C4-2B (cell line): ENCODE data around the gene OTOG.

Source experiments
- H3K27ac ChIP-seq: fragments of 450-650 bp; 2 replicates; pipeline ENCODE4 v1.5.1; 2017
- ZFX ChIP-seq: fragments of 450-650 bp; IDR thresholded peaks from 2 replicates; pipeline ENCODE4 v1.6.1; 2017
- TF ChIP-seq, protein P1 (sequence below): fragments of 450-650 bp; conservative IDR thresholded peaks from 2 replicates; pipeline ENCODE4 v1.5.1; 2017; ENCODE audit warnings: mild to moderate bottlenecking

The OTOG gene

DNA sequence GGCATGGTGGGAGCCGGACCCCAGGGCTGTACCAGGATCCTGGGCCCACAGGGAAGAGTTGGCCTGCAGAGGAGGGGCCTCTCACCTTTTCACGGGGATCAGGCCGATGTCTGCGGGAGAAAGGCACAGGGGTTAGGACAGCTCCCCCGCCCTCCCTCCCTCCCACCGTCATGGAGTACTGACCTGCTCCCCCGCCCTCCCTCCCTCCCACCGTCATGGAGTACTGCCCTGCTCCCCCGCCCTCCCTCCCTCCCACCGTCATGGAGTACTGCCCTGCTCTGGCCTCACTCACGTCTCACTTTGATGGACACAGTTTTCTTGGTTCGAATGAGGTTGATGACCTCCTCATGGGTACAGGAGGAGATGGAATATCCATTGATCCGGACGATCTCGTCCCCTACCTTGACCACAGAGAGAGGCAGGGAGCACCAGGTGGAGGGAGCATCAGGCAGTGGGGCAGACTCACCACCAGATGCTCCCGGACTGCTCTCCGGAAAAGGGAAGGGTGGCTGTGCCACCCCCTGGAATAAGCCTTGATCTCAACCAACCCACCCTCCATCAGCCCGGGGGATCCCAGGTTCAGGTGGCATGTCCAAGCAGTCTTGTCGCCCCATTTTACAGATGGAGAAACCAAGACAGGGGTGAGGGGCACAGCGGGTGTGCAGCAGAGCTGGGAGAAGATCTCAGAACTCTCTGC lies 20.0 kb upstream of the OTOG start:
- TF ChIP-seq, protein P1, sequence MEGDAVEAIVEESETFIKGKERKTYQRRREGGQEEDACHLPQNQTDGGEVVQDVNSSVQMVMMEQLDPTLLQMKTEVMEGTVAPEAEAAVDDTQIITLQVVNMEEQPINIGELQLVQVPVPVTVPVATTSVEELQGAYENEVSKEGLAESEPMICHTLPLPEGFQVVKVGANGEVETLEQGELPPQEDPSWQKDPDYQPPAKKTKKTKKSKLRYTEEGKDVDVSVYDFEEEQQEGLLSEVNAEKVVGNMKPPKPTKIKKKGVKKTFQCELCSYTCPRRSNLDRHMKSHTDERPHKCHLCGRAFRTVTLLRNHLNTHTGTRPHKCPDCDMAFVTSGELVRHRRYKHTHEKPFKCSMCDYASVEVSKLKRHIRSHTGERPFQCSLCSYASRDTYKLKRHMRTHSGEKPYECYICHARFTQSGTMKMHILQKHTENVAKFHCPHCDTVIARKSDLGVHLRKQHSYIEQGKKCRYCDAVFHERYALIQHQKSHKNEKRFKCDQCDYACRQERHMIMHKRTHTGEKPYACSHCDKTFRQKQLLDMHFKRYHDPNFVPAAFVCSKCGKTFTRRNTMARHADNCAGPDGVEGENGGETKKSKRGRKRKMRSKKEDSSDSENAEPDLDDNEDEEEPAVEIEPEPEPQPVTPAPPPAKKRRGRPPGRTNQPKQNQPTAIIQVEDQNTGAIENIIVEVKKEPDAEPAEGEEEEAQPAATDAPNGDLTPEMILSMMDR: no peak
- TF ChIP-seq ZFX: no peak
- H3K27ac ChIP-seq: no peak overlapping the region

DNA sequence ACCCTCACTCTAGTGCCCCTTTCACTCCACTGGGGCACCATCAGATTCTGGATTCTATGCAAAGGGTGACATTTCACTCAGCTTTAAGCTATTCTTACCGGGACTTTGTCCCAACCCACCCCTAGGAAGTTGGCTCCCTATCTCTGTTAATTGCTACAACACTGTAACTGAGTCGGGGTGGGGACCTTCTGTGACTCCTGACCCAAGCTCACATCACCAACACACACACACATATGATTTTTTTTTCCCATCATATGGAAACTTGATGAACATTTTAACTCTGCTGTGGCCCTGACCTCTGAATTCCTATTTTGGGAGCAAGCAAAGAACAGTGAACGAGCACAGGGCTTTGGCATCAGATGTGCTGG lies 19.4 kb upstream of the OTOG start:
- TF ChIP-seq, protein P1: no peak
- TF ChIP-seq ZFX: no peak
- no peak overlapping the region for H3K27ac ChIP-seq

DNA sequence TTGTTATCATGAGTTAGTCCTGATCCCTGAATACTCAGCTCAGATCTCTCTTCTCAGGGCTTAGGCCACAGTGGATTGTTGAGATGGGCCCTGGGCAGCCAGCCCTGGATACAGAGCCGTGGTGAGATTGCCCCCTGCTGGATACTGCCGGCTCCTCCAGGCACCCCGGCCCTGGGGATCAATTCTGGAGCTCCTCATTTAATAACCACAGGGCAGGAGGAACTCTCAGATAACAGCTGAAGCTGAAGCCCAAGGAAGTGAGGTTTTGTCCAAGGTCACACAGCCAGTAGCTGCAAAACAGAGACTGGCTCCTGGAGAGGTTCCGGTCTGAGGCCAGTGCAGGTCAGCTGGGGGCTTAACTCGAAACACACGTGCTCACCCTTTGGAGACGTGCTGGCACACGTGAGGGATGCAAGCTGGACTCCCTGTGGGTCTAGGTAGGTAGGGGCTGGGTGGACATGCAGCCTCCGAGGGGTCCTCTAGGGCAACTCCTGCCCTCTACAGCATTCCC lies 18.8 kb upstream of the OTOG start:
- H3K27ac ChIP-seq: no peak overlapping the region
- TF ChIP-seq, protein P1: peak; percentile 98
- no peak for TF ChIP-seq ZFX

DNA sequence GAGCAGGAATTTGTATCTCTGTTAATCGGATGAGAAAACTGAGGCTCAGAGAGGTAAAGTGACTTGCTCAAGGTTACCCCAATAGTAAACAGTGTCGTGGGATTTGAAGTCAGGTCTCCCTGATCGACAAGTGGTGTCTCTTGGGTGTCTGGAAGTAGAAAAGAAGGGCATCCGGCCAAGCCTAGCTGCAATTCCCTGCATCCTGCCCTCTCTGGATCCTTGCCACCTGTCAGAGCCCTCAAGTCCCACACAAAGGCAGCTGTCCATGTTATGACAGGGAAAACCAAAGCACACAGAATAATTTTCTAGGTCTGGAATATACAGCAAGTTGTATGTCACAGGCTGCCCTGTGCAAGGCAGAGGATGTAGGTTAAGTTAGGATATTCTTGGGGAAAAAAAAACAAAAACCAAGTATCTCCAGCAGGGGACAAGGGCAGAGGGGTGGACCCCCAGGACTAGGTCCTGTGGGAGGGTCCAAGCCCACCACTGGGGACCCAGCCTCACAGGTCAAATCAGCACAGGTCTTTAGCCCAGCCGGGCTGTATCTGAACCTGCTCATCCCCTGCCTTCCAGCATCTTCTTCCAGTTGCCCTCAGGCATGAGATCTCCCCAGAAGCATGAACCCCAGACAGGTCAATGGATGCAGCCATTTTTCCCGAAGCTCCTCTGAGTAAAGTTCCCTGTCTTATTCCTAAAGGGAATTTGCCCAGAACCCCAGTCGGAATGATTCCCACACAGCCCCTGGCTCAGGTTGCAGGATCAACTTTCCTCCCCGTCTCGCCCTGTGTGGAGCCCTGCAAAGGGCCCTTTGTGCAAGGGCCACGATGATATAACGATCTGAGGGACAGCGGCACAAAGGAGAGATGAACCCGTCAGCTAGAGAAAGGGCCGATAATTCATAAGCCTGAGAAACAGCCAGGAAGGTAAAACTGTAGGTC lies 17.9 kb upstream of the OTOG start:
- no peak overlapping the region for H3K27ac ChIP-seq
- TF ChIP-seq, protein P1: no peak
- no peak for TF ChIP-seq ZFX

DNA sequence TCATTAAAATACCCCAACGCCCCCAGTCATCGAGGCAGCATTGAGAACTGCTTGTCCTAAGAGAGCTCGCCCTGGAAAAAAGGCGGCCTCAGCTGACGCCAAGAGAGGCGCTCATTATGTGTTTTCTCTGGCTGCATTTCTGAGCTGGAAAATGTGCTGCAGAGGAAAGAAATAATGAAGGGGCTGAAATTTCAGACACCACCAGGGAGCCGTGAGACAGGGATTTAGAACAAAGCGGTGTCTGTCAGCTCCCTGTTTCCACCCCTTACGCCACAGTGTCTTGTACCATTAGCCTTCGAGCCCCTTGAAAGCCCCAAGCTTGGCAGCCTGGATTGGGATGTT lies 17.2 kb upstream of the OTOG start:
- H3K27ac ChIP-seq: no peak overlapping the region
- TF ChIP-seq, protein P1: no peak
- no peak for TF ChIP-seq ZFX

DNA sequence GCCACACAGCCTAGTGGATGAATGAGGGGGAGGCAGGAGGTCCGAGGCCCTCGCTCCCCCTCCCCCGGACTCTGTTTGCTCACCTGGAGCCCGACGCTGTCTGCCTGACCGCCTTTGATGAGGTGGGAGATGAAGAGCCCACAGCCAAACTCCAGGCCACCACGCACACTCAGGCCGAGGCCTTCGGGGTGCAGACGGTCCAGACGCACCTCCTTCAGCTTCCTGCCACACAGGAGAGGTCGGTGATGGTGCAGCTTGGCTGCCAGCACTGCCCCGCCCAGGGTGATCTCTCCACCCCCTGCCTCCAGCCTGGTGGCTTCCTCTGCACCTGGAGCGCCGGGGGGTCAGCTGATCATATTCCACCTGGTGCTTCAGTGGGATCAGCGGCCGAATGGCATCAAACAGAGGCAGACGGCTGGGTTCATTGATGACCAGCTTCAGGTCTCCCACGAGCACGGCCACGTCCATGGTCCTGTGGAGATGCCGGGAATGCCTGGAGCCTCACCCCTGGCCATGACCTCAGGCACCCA lies 15.9 kb upstream of the OTOG start:
- TF ChIP-seq, protein P1: no peak
- TF ChIP-seq ZFX: no peak
- no peak overlapping the region for H3K27ac ChIP-seq

DNA sequence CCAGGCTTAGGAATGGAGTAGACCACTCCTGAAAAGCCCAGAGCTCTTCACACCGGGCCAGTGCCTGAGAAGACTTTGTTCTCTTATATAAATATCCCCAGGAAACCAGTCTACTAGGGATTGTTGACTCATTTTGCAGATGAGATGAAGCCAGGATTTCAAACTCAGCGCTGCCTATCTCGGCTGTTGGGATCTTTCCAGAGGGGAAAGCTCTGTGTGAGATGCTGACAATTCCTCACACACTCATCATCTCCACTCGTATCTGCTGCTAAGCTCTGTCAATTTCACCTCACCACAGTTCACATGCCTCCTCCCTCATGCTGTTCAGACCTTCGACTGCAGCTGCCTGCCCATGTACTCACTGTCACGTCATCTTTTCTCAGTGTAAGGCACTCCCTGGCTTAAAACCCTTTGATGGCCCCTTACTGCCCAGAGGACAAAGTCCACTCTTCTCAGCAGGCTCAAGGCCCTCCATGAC lies 15.4 kb upstream of the OTOG start:
- TF ChIP-seq ZFX: no peak
- TF ChIP-seq, protein P1: no peak
- H3K27ac ChIP-seq: no peak overlapping the region
